Ovary (tissue), 9 donors: Measurements from ENCODE around the gene GPR55. TPM values are rescaled to one million over a fixed set of nuclear protein-coding genes. Genes with fewer than 3 reads are reported as not detected.

Experiments used
- DNase-seq, 5 donors: peaks; one replicate each; pipeline ENCODE4 v3.0.0-alpha.2; 2019 to 2020
- H3K27ac ChIP-seq, 2 donors: fragments of 200-600 bp; one replicate each; pipeline versions ENCODE4 v1.5.1 to v1.8.0; 2019 to 2022
- H3K27me3 ChIP-seq: fragments of 200-600 bp; one replicate; pipeline ENCODE4 v1.8.0; 2022
- H3K36me3 ChIP-seq: fragments of 200-600 bp; sonication (generic); one replicate; pipeline ENCODE4 v1.5.1; 2019
- H3K4me1 ChIP-seq: one replicate; pipeline ENCODE4 v1.8.1; 2013; ENCODE audit warnings: mild to moderate bottlenecking, moderate library complexity; ENCODE audit not compliant: insufficient read depth
- H3K4me3 ChIP-seq: fragments of 200-600 bp; sonication (generic); one replicate; pipeline ENCODE4 v1.5.1; 2017
- H3K9me3 ChIP-seq, 2 donors: fragments of 200-600 bp in 1 of 2; sonication (generic) in 1 of 2; one replicate each; pipeline versions ENCODE4 v1.5.1 to v1.8.1; 2013 to 2019; ENCODE audit warnings: mild to moderate bottlenecking in 1 of 2, moderate library complexity in 1 of 2
- CTCF ChIP-seq, 3 donors: fragments of 450-650 bp in 2 of 3; fragments of 200-600 bp in 1 of 3; IDR thresholded peaks; one replicate each; pipeline versions ENCODE4 v1.5.1 to v1.8.0; 2016 to 2022; ENCODE audit warnings: antibody characterized with exemption in 3 of 3, mild to moderate bottlenecking in 1 of 3
- EP300 ChIP-seq: sonication (generic); formaldehyde crosslinking; IDR thresholded peaks from one replicate; pipeline ENCODE4 v1.6.1; 2017; ENCODE audit warnings: antibody characterized with exemption
- POLR2A ChIP-seq: fragments of 450-650 bp; IDR thresholded peaks from one replicate; pipeline ENCODE4 v1.6.1; 2017; ENCODE audit warnings: antibody characterized with exemption, mild to moderate bottlenecking, moderate library complexity
- WGBS, 3 donors: extraction: QIAGEN DNeasy Blood & Tissue Kit in 1 of 3; methylation state at CpG; one replicate each; pipeline versions ENCODE4 v1.1.5 to v1.1.7; 2013 to 2017; 5-methylcytosine and 5-hydroxymethylcytosine counted together
- intact Hi-C, 4 donors: fragments of 100-400 bp; cut with DNase I; formaldehyde crosslinking; loops; one replicate each; pipeline versions ENCODE4 v1.11.0 to v1.15.1; 2022 to 2023
- polyA plus RNA-seq, 2 donors: library from polyadenylated mRNA; stranded (reverse); fragments of 200-250 nt in 1 of 2; fragments of 350-450 nt in 1 of 2; fragmentation: Illumina TruSeq in 1 of 2; extraction: RNeasy Lipid Tissue Mini Kit (QIAGEN cat#74804) in 1 of 2; gene quantifications; one replicate each; pipeline ENCODE4 v1.2.3, GENCODE V29; 2013 to 2014
- total RNA-seq, 7 donors: library from RNA; depleted of rRNA in 2 of 7; stranded (reverse); fragments of >200 nt in 2 of 7; fragmentation: NEBNext Ultra II Directional in 3 of 7; extraction: Animal tissue kit (Norgen Biotek cat#: 25700) in 3 of 7; gene quantifications; one replicate each; pipeline versions ENCODE4 v1.1.0 to v1.2.4, GENCODE V29; 2016 to 2023
- donor health status: DM: no; HTN: no; CAD: no; lungs with moderate emphysema.
- donor health status: DM: no; HTN: no; CAD: no.
- donor health status: Bipolar disorder and iron deficiency.
- donor health status: DM: yes; HTN: yes; CAD: no.
- donor health status: DM: no; HTN: no; CAD: no.
- donor health status: DM: yes; HTN: yes; CAD: no.

GPR55 gene
- total and polyA plus RNA-seq, 9 donors: 0.05 to 0.20 (median 0.14) TPM; not detected in 5

DNA sequence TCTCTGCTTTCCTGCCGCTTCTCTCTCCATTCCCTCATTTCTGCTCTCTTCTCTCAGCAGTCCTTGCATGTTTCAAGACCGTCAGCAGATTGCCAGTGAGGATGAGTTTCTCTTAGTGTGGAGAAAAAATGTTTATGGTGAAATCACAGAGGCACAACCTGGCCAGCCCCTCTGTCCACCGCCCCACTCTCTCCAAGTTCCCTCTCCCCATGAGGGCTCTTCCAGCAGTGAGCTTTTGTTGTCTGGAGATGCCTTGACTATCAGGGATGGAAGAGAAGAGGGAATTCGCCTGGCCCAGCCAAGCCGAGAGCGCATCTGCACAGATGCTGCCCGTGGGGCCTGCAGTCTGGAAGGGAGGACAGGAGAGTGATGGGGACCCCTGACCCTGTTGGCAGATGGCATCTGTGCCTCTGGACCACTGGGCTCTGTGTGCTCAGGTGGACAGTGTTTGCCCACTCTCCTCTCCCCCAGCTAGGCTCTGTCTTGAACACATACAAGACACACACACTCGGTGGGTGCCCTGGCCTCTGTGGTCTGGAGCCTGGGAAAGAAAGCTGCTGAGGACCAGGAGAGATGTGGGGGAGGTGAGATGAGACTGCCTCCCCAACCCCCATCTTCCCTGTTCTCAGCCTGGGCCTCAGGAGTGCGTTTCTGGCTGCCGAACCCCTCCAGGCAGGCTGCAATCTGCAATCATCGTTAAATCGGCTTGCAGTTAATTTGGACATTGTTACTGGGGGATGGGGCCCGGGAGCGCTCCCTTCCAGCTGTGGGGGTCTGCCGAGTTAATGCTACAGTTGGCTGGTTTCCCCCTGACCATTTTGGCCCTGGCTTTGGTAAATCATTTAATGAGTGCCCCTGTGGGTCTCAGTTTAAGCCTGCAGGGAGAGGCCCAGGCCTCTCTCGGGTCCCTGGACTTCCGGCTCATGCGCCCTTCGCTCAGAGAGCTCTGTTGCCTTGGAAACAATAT, 55.8 kb downstream of the GPR55 start:
- DNase-seq: no peak
- H3K4me1 ChIP-seq: peaks cover 6% of the 10 kb centered on the region
- no peak for TF ChIP-seq EP300
- TF ChIP-seq CTCF (IDR thresholded peaks at IDR 0.05): no peak
- TF ChIP-seq POLR2A: no peak
- H3K4me3 ChIP-seq: no peak overlapping the region
- 65 to 70% (median 68%) methylated on average over 19 of the region's 19 CpGs for WGBS, 3 donors
- H3K36me3 ChIP-seq: no peaks in the 10 kb centered on the region
- intact Hi-C loops: no loop called here
- no peak overlapping the region for H3K27ac ChIP-seq
- no peaks in the 10 kb centered on the region for H3K27me3 ChIP-seq
- H3K9me3 ChIP-seq: no peaks in the 10 kb centered on the region

DNA sequence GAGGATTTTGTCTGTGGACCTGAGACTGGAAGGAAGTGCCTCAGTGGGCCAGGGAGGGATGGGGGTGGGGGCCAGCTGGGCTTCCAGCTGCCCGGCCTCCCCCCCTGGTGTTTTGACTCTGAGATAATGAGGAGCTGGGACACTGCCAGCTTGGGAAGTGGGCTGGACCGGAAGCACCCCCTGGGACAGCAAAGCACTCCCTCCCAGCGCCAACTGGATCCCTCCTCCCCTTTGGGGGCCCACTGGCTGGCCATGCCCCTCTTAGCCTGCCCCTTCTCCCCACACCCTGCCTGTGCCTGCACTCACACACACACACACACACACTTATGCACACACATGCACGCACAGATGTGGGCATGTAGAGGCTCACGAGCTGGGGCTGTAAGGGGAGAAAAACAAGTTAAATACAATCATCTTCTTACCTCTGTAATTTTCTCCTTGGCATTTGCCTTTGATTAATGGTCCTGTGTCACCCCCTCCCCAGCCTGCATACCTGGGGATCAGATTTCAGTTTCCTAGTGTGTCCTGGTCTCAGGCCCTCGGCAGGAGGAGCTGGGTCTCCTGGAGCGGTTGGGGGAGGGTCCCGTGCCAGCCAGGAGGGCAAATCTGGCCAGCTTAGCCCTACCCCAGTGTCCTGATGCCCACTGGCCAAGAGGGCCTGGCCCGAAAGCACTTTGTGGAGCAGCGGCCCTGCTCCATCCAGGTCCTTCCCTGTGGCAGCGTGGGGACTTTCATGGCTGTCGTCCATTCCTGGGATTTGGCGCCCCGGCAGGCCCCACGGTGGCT, 56.7 kb downstream of the GPR55 start:
- Histone ChIP-seq H3K36me3 (no peaks in the 10 kb centered on the region), H3K9me3 (no peaks in the 10 kb centered on the region), H3K27ac (no peak overlapping the region), H3K4me1 (peaks cover 7% of the 10 kb centered on the region), H3K27me3 (no peaks in the 10 kb centered on the region), H3K4me3 (no peak overlapping the region)
- 62 to 72% (median 71%) methylated on average over 15 of the region's 15 CpGs for WGBS, 3 donors
- intact Hi-C loops: no loop called here
- TF ChIP-seq POLR2A: no peak
- TF ChIP-seq CTCF (IDR thresholded peaks at IDR 0.05): no peak
- no peak for TF ChIP-seq EP300
- no peak for DNase-seq

DNA sequence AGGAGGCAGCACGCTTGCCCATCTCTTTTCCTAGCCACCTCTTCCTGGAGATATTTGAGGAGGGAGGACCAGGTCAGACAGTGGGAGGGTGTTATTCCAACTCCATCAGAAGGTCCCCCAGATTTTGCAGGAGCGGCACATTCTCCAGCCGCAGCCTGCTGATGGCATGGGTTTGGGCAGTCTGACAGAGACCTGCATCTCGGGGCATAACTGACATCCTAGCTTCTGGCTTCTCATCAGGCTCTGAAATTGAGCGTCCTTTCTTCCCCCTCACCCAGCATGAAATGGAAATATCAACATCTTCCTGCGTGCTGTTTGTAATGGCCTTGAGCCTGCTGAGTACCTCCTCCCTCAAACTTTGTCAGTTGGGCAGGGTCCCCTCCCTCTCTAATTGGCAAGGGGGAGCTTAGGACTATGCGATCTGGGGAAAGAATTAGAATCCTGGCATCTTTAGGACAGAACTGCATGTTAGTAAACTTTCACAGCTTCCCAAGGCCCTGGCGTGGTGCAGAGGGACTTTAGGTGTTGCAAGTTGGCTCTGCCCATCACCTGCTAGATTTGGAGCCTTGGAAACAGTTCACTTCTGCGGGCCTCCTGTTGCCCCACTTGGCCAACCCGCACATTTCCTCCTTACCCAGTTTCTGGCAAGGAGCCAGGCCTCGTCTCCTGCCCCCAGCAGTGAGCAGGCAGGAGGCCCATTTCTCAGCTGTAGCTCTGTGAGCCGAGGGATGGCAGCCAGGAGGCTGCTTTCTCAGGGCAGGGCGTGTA, 58.1 kb downstream of the GPR55 start:
- WGBS, 3 donors: 8 to 20% (median 16%) methylated on average over 13 of the region's 13 CpGs
- no peak overlapping the region for H3K4me3 ChIP-seq
- intact Hi-C loops: no loop called here
- peaks cover 7% of the 10 kb centered on the region for H3K4me1 ChIP-seq
- H3K36me3 ChIP-seq: no peaks in the 10 kb centered on the region
- TF ChIP-seq CTCF (IDR thresholded peaks at IDR 0.05) (no peak), POLR2A (no peak), EP300 (no peak)
- no peaks in the 10 kb centered on the region for H3K27me3 ChIP-seq
- DNase-seq: peak in 4 of 5 donors; percentile 39 to 59 (median 56)
- no peaks in the 10 kb centered on the region for H3K9me3 ChIP-seq
- no peak overlapping the region for H3K27ac ChIP-seq
